Endothelial cell of umbilical vein (primary cell): ENCODE measurements around the gene NSUN6. TPM values are rescaled to one million over a fixed set of nuclear protein-coding genes. Genes with fewer than 3 reads are reported as not detected.

ENCODE experiments used
- BruUV-seq: library from RNA; stranded (reverse); fragments of 400-500 nt; replicated peaks from 2 replicates; lab custom pipeline; 2021; lab: Mats Ljungman, UMichigan
- CTCF ChIA-PET: fragments of 300-600, 350-600 bp; sonication (Branson Sonifier 250); formaldehyde crosslinking; loops from one replicate; lab custom pipeline; 2021; ENCODE audit warnings: antibody characterized with exemption, inconsistent platforms; lab: Charles Lee
- POLR2A ChIA-PET: fragments of 300-600, 350-600 bp; sonication (Branson Sonifier 250); formaldehyde crosslinking; loops from one replicate; lab custom pipeline; 2021; ENCODE audit warnings: antibody characterized with exemption, inconsistent platforms; lab: Charles Lee
- DNase-seq: peaks from one replicate; pipeline ENCODE4 v3.0.0-alpha.2; 2011; ENCODE audit warnings: low read depth, low spot score
- FAIRE-seq: peaks from 2 replicates; lab custom pipeline; 2011; peaks lifted over from hg19 to GRCh38; lab: Jason Lieb, UNC
- H2AFZ ChIP-seq: 2 replicates; pipeline ENCODE4 v1.6.0; 2012; ENCODE audit warnings: low read depth, low read length, control low read depth, inconsistent platforms
- H3K27ac ChIP-seq: 2 replicates; pipeline ENCODE4 v1.5.1; 2011; ENCODE audit warnings: low read depth, mild to moderate bottlenecking, control low read depth, low read length, moderate library complexity; ENCODE audit not compliant: insufficient read depth
- H3K27me3 ChIP-seq, 2 experiments: 2 replicates each; pipeline versions ENCODE4 v1.6.0 to v1.6.1; 2011; ENCODE audit warnings: low read length in 2 of 2, mixed read lengths in 1 of 2; ENCODE audit not compliant: control insufficient read depth in 2 of 2, insufficient read depth in 2 of 2
- H3K36me3 ChIP-seq, 2 experiments: 2 replicates in 1 of 2; 3 replicates in 1 of 2; pipeline ENCODE4 v1.5.1; 2011; ENCODE audit warnings: low read length in 2 of 2, mild to moderate bottlenecking in 1 of 2, moderate library complexity in 1 of 2; ENCODE audit not compliant: control insufficient read depth in 2 of 2, insufficient read depth in 2 of 2; ENCODE audit errors: extremely low read depth in 1 of 2
- H3K4me1 ChIP-seq: 3 replicates; pipeline ENCODE4 v1.5.1; 2011; ENCODE audit warnings: mild to moderate bottlenecking, low read length; ENCODE audit not compliant: control insufficient read depth, insufficient read depth; ENCODE audit errors: extremely low read depth
- H3K4me2 ChIP-seq: 2 replicates; pipeline ENCODE4 v1.6.1; 2011; ENCODE audit warnings: low read length, control low read depth, mixed read lengths; ENCODE audit not compliant: insufficient read depth
- H3K4me3 ChIP-seq, 3 experiments: fragments of 200-600 bp in 1 of 3; sonication (generic), shearing (Covaris generic) in 1 of 3; replicated peaks in 1 of 3; 2 replicates each; pipeline ENCODE4 v1.5.1; 2011 to 2016; ENCODE audit warnings: control low read depth in 3 of 3, low read length in 3 of 3, mild to moderate bottlenecking in 2 of 3, inconsistent platforms in 1 of 3, low read depth in 1 of 3, moderate library complexity in 1 of 3; ENCODE audit not compliant: insufficient read depth in 1 of 3
- H3K79me2 ChIP-seq: 2 replicates; pipeline ENCODE4 v1.6.0; 2012; ENCODE audit warnings: low read length, inconsistent platforms; ENCODE audit not compliant: control insufficient read depth, insufficient read depth
- H3K9ac ChIP-seq: replicated peaks from 2 replicates; pipeline ENCODE3; 2011; ENCODE audit warnings: low read length, control low read depth; ENCODE audit not compliant: insufficient read depth; ENCODE audit errors: extremely low read depth
- H3K9me1 ChIP-seq: replicated peaks from 3 replicates; pipeline ENCODE4 v1.6.0; 2011; ENCODE audit warnings: mild to moderate bottlenecking, low read length; ENCODE audit not compliant: control insufficient read depth, insufficient read depth; ENCODE audit errors: extremely low read depth
- H3K9me3 ChIP-seq: replicated peaks from 2 replicates; pipeline ENCODE4 v1.5.1; 2012; ENCODE audit warnings: low read length, inconsistent platforms; ENCODE audit not compliant: control insufficient read depth, insufficient read depth
- H4K20me1 ChIP-seq: replicated peaks from 2 replicates; pipeline ENCODE3; 2011; ENCODE audit warnings: mild to moderate bottlenecking, low read length; ENCODE audit not compliant: control insufficient read depth, insufficient read depth; ENCODE audit errors: extremely low read depth
- EZH2 ChIP-seq: IDR thresholded peaks from 2 replicates; pipeline ENCODE4 v1.6.1; 2012; ENCODE audit warnings: borderline replicate concordance, low read depth, mild to moderate bottlenecking, moderate library complexity, low read length, inconsistent platforms; ENCODE audit not compliant: severe bottlenecking
- FOS ChIP-seq: IDR thresholded peaks from 2 replicates; pipeline ENCODE4 v1.6.1; 2011; ENCODE audit warnings: mild to moderate bottlenecking, low read length, moderate library complexity, borderline replicate concordance; ENCODE audit not compliant: insufficient read depth
- GATA2 ChIP-seq: IDR thresholded peaks from 2 replicates; pipeline ENCODE4 v1.7.0; 2011; ENCODE audit warnings: low read depth, mild to moderate bottlenecking, moderate library complexity, mixed read lengths, low read length; ENCODE audit not compliant: insufficient read length, insufficient read depth
- JUN ChIP-seq: IDR thresholded peaks from 2 replicates; pipeline ENCODE4 v1.6.1; 2011; ENCODE audit warnings: borderline replicate concordance, low read depth; ENCODE audit not compliant: insufficient read length, insufficient read depth
- MYC ChIP-seq: IDR thresholded peaks from one replicate; pipeline ENCODE4 v1.6.1; 2011; ENCODE audit warnings: mild to moderate bottlenecking, low read depth, low read length
- POLR2A ChIP-seq: IDR thresholded peaks from 2 replicates; pipeline ENCODE4 v1.6.1; 2012; ENCODE audit warnings: low read depth, mild to moderate bottlenecking, control low read depth, low read length
- POLR2AphosphoS5 ChIP-seq: IDR thresholded peaks from 2 replicates; pipeline ENCODE4 v1.6.1; 2012; ENCODE audit warnings: low read depth, mild to moderate bottlenecking, control low read depth, low read length, moderate library complexity; ENCODE audit not compliant: insufficient read depth
- dilution Hi-C: fragments of 300-500 bp; cut with MboI; formaldehyde crosslinking; loops from one replicate; pipeline ENCODE4 v1.15.0; 2019; ENCODE audit warnings: low sequenced_read_pairs; ENCODE audit not compliant: extremely low pct_ligation_motif_present
- intact Hi-C: fragments of 100-400 bp; cut with micrococcal nuclease; formaldehyde crosslinking; loops from one replicate; pipeline ENCODE4 v1.10.0; 2022
- polyA plus RNA-seq, 4 experiments: library from polyadenylated mRNA; depleted of rRNA in 3 of 4; stranded (reverse) in 3 of 4; unstranded in 1 of 4; fragments of >200 nt; gene quantifications; 2 replicates each; pipeline versions ENCODE4 v1.2.1 to v1.2.3, GENCODE V29; 2011 to 2012; ENCODE audit warnings: missing spikeins in 1 of 4
- total RNA-seq: library from RNA; stranded (reverse); gene quantifications from 2 replicates; pipeline ENCODE4 v1.2.3, GENCODE V29; 2021
- TF ChIP-seq, protein P1 (sequence below), 2 donors: IDR thresholded peaks; 1 replicate in 1 of 2; 2 replicates in 1 of 2; pipeline ENCODE4 v1.5.1; 2011; ENCODE audit warnings: low read length in 2 of 2, mild to moderate bottlenecking in 2 of 2, moderate library complexity in 2 of 2, control low read depth in 1 of 2, inconsistent platforms in 1 of 2, low read depth in 1 of 2; ENCODE audit not compliant: insufficient read depth in 1 of 2; ENCODE audit errors: extremely low read depth in 1 of 2
- TF ChIP-seq, protein P2 (sequence below): IDR thresholded peaks from 2 replicates; pipeline ENCODE4 v1.6.1; 2011; ENCODE audit not compliant: insufficient read depth, insufficient read length

NSUN6 gene
- total and polyA plus RNA-seq, 2 donors (not counting 3 experiments of a cell fraction or from before 2014, with no cell fraction given) = 3.3 to 5.2 TPM

DNA sequence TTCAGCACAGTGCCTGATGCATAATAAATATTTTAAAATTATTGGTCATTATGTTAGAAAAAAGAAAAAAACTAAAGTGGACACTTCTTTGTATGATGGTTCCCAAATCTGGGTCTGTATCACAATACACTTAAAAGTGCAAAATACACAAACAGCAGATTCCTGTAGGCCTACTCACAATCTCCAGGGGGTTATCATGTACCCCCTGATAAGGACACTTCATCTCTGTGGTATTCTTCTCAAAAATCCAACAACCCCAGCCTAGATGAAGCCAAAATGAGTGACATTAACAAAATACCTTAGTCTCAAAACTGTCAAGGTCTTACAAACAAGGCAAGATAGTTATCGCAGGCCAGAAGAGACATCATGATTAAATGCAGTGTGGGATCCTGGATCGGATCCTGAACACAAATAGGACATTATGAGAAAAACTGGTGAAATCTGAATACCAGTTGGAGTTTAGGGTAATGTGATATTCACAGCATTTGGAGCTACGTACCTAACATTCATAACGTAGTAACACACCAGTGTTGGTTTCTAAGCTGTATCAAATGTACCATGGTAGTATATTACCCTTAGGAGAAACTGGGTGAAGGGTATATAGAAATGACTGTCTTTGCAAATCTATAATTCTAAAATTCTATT lies 45.2 kb downstream of the NSUN6 start:
- H4K20me1 ChIP-seq = no peaks in the 10 kb centered on the region
- H3K9me3 ChIP-seq = no peaks in the 10 kb centered on the region
- ChIA-PET POLR2A (no interaction called here), CTCF (no interaction called here)
- no peak overlapping the region for H3K9ac ChIP-seq
- intact Hi-C loops = no loop called here
- no peak overlapping the region for H2AFZ ChIP-seq
- H3K9me1 ChIP-seq = no peaks in the 10 kb centered on the region
- TF ChIP-seq MYC (no peak), POLR2A (no peak), POLR2AphosphoS5 (no peak)
- TF ChIP-seq, protein P1, sequence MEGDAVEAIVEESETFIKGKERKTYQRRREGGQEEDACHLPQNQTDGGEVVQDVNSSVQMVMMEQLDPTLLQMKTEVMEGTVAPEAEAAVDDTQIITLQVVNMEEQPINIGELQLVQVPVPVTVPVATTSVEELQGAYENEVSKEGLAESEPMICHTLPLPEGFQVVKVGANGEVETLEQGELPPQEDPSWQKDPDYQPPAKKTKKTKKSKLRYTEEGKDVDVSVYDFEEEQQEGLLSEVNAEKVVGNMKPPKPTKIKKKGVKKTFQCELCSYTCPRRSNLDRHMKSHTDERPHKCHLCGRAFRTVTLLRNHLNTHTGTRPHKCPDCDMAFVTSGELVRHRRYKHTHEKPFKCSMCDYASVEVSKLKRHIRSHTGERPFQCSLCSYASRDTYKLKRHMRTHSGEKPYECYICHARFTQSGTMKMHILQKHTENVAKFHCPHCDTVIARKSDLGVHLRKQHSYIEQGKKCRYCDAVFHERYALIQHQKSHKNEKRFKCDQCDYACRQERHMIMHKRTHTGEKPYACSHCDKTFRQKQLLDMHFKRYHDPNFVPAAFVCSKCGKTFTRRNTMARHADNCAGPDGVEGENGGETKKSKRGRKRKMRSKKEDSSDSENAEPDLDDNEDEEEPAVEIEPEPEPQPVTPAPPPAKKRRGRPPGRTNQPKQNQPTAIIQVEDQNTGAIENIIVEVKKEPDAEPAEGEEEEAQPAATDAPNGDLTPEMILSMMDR (IDR thresholded peaks at IDR 0.05; ENCODE audit: extremely low read depth in 1 of 2, insufficient read depth in 1 of 2, low read depth in 1 of 2, low read length in 2 of 2) = no peak
- H3K4me2 ChIP-seq = no peak overlapping the region
- H3K27me3 ChIP-seq = no peaks in the 10 kb centered on the region
- H3K27ac ChIP-seq = no peak overlapping the region
- DNase-seq (no peak), FAIRE-seq (no peak)
- H3K36me3 ChIP-seq = no peaks in the 10 kb centered on the region
- dilution Hi-C loops = no loop called here
- H3K79me2 ChIP-seq = no peaks in the 10 kb centered on the region
- H3K4me3 ChIP-seq = no peak overlapping the region
- H3K4me1 ChIP-seq = peaks cover 34% of the 10 kb centered on the region
- BruUV-seq = no TSS peak

- no peaks in the 10 kb centered on the region for H3K4me1 ChIP-seq
- no peaks in the 10 kb centered on the region for H3K9me3 ChIP-seq
- H3K9ac ChIP-seq = no peak overlapping the region
- POLR2A ChIA-PET = interaction anchor here (0.5 kb wide), 1 partner anchor 55 kb away, joined by 10 read pairs; no protein-coding TSS in a partner anchor
- intact Hi-C loops (no loop called here), dilution Hi-C loops (no loop called here)
- H3K9me1 ChIP-seq = no peaks in the 10 kb centered on the region
- CTCF ChIA-PET = no interaction called here
- no peaks in the 10 kb centered on the region for H3K27me3 ChIP-seq
- H3K4me2 ChIP-seq = no peak overlapping the region
- no peak overlapping the region for H3K4me3 ChIP-seq
- H3K27ac ChIP-seq = no peak overlapping the region
- FAIRE-seq (no peak), DNase-seq (no peak)
- no peak overlapping the region for H2AFZ ChIP-seq
- no TSS peak for BruUV-seq
- H4K20me1 ChIP-seq = no peaks in the 10 kb centered on the region
- no peaks in the 10 kb centered on the region for H3K79me2 ChIP-seq
- TF ChIP-seq MYC = no peak
- no peak for TF ChIP-seq GATA2
- no peak for TF ChIP-seq JUN
- TF ChIP-seq, protein P1 (IDR thresholded peaks at IDR 0.05; ENCODE audit: extremely low read depth in 1 of 2, insufficient read depth in 1 of 2, low read depth in 1 of 2, low read length in 2 of 2) = no peak
- TF ChIP-seq POLR2AphosphoS5 = no peak
- TF ChIP-seq, protein P2, sequence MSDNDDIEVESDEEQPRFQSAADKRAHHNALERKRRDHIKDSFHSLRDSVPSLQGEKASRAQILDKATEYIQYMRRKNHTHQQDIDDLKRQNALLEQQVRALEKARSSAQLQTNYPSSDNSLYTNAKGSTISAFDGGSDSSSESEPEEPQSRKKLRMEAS = no peak
- TF ChIP-seq FOS = no peak
- TF ChIP-seq EZH2 = no peak
- TF ChIP-seq POLR2A = no peak
- H3K36me3 ChIP-seq = no peaks in the 10 kb centered on the region
These were observed 50.1 kb downstream of the NSUN6 start for GRCh38 chr10:18601321-18601720.
